Rectal smooth muscle tissue (tissue), 1 donor: Measurements from ENCODE around the gene SLIT3.

ENCODE experiments used
- H3K27ac ChIP-seq: one replicate; pipeline ENCODE4 v1.7.0; 2013; ENCODE audit warnings: low read depth, low read length, inconsistent platforms
- H3K27me3 ChIP-seq: one replicate; pipeline ENCODE4 v1.7.0; 2013; ENCODE audit warnings: low read length; ENCODE audit not compliant: control insufficient read depth, insufficient read depth
- H3K36me3 ChIP-seq: one replicate; pipeline ENCODE4 v1.7.0; 2013; ENCODE audit warnings: low read length; ENCODE audit not compliant: control insufficient read depth, insufficient read depth
- H3K4me1 ChIP-seq: one replicate; pipeline ENCODE4 v1.7.0; 2013; ENCODE audit warnings: low read length; ENCODE audit not compliant: control insufficient read depth, insufficient read depth
- H3K4me3 ChIP-seq: one replicate; pipeline ENCODE4 v1.7.0; 2013; ENCODE audit warnings: low read length
- H3K9ac ChIP-seq: one replicate; pipeline ENCODE4 v1.7.0; 2013; ENCODE audit warnings: low read length

SLIT3 gene

GRCh38 chr5:169083394-169084018 is 217.4 kb downstream of the SLIT3 start:
- no peak overlapping the region for H3K4me3 ChIP-seq
- H3K9ac ChIP-seq: no peak overlapping the region
- no peak overlapping the region for H3K27ac ChIP-seq
- H3K27me3 ChIP-seq: no peaks in the 10 kb centered on the region
- no peaks in the 10 kb centered on the region for H3K4me1 ChIP-seq
- no peaks in the 10 kb centered on the region for H3K36me3 ChIP-seq

- H3K27ac ChIP-seq: no peak overlapping the region
- no peak overlapping the region for H3K9ac ChIP-seq
- no peak overlapping the region for H3K4me3 ChIP-seq
These were observed 219.8 kb downstream of the SLIT3 start for GRCh38 chr5:169081000-169081724.

GRCh38 chr5:169080448-169080911 is 220.5 kb downstream of the SLIT3 start:
- no peaks in the 10 kb centered on the region for H3K4me1 ChIP-seq
- H3K9ac ChIP-seq: no peak overlapping the region
- H3K4me3 ChIP-seq: no peak overlapping the region
- no peaks in the 10 kb centered on the region for H3K36me3 ChIP-seq
- H3K27me3 ChIP-seq: no peaks in the 10 kb centered on the region
- no peak overlapping the region for H3K27ac ChIP-seq

More at GRCh38 chr5:169081000-169081724, 219.8 kb downstream of the SLIT3 start:
- H3K36me3 ChIP-seq: no peaks in the 10 kb centered on the region
- H3K27me3 ChIP-seq: no peaks in the 10 kb centered on the region
- H3K4me1 ChIP-seq: no peaks in the 10 kb centered on the region

GRCh38 chr5:169079697-169080096 is 221.2 kb downstream of the SLIT3 start:
- no peaks in the 10 kb centered on the region for H3K27me3 ChIP-seq
- no peak overlapping the region for H3K4me3 ChIP-seq
- no peak overlapping the region for H3K9ac ChIP-seq
- no peak overlapping the region for H3K27ac ChIP-seq
- no peaks in the 10 kb centered on the region for H3K4me1 ChIP-seq
- H3K36me3 ChIP-seq: no peaks in the 10 kb centered on the region

GRCh38 chr5:169074839-169075238 is 226.1 kb downstream of the SLIT3 start:
- no peak overlapping the region for H3K27ac ChIP-seq
- no peaks in the 10 kb centered on the region for H3K36me3 ChIP-seq
- H3K9ac ChIP-seq: no peak overlapping the region
- H3K4me3 ChIP-seq: no peak overlapping the region
- H3K27me3 ChIP-seq: no peaks in the 10 kb centered on the region
- no peaks in the 10 kb centered on the region for H3K4me1 ChIP-seq

- H3K4me3 ChIP-seq: no peak overlapping the region
- no peaks in the 10 kb centered on the region for H3K27me3 ChIP-seq
- H3K9ac ChIP-seq: no peak overlapping the region
- H3K27ac ChIP-seq: no peak overlapping the region
- H3K36me3 ChIP-seq: no peaks in the 10 kb centered on the region
- no peaks in the 10 kb centered on the region for H3K4me1 ChIP-seq
These were observed 228.7 kb downstream of the SLIT3 start for GRCh38 chr5:169072233-169072632.

- Histone ChIP-seq H3K27me3 (no peaks in the 10 kb centered on the region), H3K36me3 (no peaks in the 10 kb centered on the region), H3K4me3 (no peak overlapping the region), H3K9ac (no peak overlapping the region), H3K27ac (no peak overlapping the region), H3K4me1 (no peaks in the 10 kb centered on the region)
These were observed 230.5 kb downstream of the SLIT3 start for GRCh38 chr5:169070413-169070812.

- H3K4me1 ChIP-seq: no peaks in the 10 kb centered on the region
- no peak overlapping the region for H3K27ac ChIP-seq
- no peak overlapping the region for H3K4me3 ChIP-seq
These were observed 233.2 kb downstream of the SLIT3 start for GRCh38 chr5:169067751-169068173.

GRCh38 chr5:169065400-169065799 is 235.5 kb downstream of the SLIT3 start:
- Histone ChIP-seq H3K4me3 (no peak overlapping the region), H3K4me1 (no peaks in the 10 kb centered on the region), H3K27ac (no peak overlapping the region), H3K9ac (no peak overlapping the region), H3K27me3 (no peaks in the 10 kb centered on the region), H3K36me3 (no peaks in the 10 kb centered on the region)

More at GRCh38 chr5:169067751-169068173, 233.2 kb downstream of the SLIT3 start:
- H3K36me3 ChIP-seq: no peaks in the 10 kb centered on the region
- H3K9ac ChIP-seq: no peak overlapping the region
- no peaks in the 10 kb centered on the region for H3K27me3 ChIP-seq

- Histone ChIP-seq H3K36me3 (no peaks in the 10 kb centered on the region), H3K4me3 (no peak overlapping the region), H3K27ac (no peak overlapping the region), H3K4me1 (no peaks in the 10 kb centered on the region), H3K27me3 (no peaks in the 10 kb centered on the region), H3K9ac (no peak overlapping the region)
These were observed 236.8 kb downstream of the SLIT3 start for GRCh38 chr5:169064093-169064492.

GRCh38 chr5:169063316-169063953 is 237.5 kb downstream of the SLIT3 start:
- no peaks in the 10 kb centered on the region for H3K27me3 ChIP-seq
- H3K27ac ChIP-seq: no peak overlapping the region
- no peaks in the 10 kb centered on the region for H3K4me1 ChIP-seq
- no peaks in the 10 kb centered on the region for H3K36me3 ChIP-seq
- H3K9ac ChIP-seq: no peak overlapping the region
- H3K4me3 ChIP-seq: no peak overlapping the region

- no peak overlapping the region for H3K27ac ChIP-seq
- no peak overlapping the region for H3K4me3 ChIP-seq
- no peak overlapping the region for H3K9ac ChIP-seq
- H3K27me3 ChIP-seq: no peaks in the 10 kb centered on the region
- no peaks in the 10 kb centered on the region for H3K36me3 ChIP-seq
- no peaks in the 10 kb centered on the region for H3K4me1 ChIP-seq
These were observed 238.2 kb downstream of the SLIT3 start for GRCh38 chr5:169062690-169063089.
